ENCODE measurements around the gene LECT2. TPM values are rescaled to one million over a fixed set of nuclear protein-coding genes. Genes with fewer than 3 reads are reported as not detected.

The LECT2 gene
- total RNA-seq, 2 experiments from 2014 or later: not detected

DNA sequence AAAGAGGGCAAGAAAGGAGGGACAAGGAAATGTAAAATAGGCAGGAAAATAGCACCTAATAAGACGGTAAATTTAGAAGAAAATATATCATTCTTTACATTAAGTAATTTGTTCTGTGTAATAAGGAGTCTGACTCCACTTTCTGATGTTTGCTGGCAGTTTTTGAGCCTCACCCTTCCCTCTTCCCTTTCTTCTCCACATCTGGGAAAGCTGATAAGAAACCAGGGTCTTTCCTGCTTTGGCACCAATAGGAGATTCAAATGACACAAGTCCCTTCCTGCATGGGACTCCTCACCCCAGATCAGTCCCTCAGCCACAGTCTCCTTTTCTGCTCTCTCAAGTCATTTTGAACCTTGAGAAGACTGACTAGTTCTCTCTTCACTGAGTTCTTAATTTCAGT is 31.2 kb upstream of the LECT2 start:
- H3K9me3 ChIP-seq (ENCODE audit: low read length): no peaks in the 10 kb centered on the region
- H4K20me1 ChIP-seq (ENCODE audit: insufficient read depth, low read length): no peaks in the 10 kb centered on the region
- BruUV-seq (replicated peaks): no TSS peak
- intact Hi-C loops (cut with micrococcal nuclease; ENCODE audit: unreplicated experiment): no loop called here
- no peak overlapping the region for H2AFZ ChIP-seq (ENCODE audit: low read length)
- ChIA-PET CTCF (ENCODE audit: unreplicated experiment) (no interaction called here), POLR2A (interaction anchor here (0.6 kb wide), 1 partner anchor 238 kb away, joined by 3 read pairs; no protein-coding TSS in a partner anchor)
- no peaks in the 10 kb centered on the region for H3K79me2 ChIP-seq (ENCODE audit: insufficient read depth, low read depth, low read length)
- no peak overlapping the region for H3K27ac ChIP-seq (ENCODE audit: low read depth, low read length, poor library complexity, severe bottlenecking)
- DNase-seq (ENCODE audit: low spot score): no peak
- no peak overlapping the region for H3K4me2 ChIP-seq (ENCODE audit: low read length)
- H3K36me3 ChIP-seq (ENCODE audit: insufficient read depth, low read length): no peaks in the 10 kb centered on the region
- H3K4me1 ChIP-seq (ENCODE audit: insufficient read depth, low read length, poor library complexity, severe bottlenecking): no peaks in the 10 kb centered on the region
- no peaks in the 10 kb centered on the region for H3K9me2 ChIP-seq (ENCODE audit: insufficient read depth, low read length)
- no peak for TF ChIP-seq EZH2phosphoT487 (IDR thresholded peaks at IDR 0.05; ENCODE audit: borderline replicate concordance, low read depth, low read length)
- TF ChIP-seq, protein P1, sequence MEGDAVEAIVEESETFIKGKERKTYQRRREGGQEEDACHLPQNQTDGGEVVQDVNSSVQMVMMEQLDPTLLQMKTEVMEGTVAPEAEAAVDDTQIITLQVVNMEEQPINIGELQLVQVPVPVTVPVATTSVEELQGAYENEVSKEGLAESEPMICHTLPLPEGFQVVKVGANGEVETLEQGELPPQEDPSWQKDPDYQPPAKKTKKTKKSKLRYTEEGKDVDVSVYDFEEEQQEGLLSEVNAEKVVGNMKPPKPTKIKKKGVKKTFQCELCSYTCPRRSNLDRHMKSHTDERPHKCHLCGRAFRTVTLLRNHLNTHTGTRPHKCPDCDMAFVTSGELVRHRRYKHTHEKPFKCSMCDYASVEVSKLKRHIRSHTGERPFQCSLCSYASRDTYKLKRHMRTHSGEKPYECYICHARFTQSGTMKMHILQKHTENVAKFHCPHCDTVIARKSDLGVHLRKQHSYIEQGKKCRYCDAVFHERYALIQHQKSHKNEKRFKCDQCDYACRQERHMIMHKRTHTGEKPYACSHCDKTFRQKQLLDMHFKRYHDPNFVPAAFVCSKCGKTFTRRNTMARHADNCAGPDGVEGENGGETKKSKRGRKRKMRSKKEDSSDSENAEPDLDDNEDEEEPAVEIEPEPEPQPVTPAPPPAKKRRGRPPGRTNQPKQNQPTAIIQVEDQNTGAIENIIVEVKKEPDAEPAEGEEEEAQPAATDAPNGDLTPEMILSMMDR (conservative IDR thresholded peaks at IDR 0.05; ENCODE audit: low read length): no peak
- no peak overlapping the region for H3K4me3 ChIP-seq (ENCODE audit: low read depth, low read length, poor library complexity, severe bottlenecking)

DNA sequence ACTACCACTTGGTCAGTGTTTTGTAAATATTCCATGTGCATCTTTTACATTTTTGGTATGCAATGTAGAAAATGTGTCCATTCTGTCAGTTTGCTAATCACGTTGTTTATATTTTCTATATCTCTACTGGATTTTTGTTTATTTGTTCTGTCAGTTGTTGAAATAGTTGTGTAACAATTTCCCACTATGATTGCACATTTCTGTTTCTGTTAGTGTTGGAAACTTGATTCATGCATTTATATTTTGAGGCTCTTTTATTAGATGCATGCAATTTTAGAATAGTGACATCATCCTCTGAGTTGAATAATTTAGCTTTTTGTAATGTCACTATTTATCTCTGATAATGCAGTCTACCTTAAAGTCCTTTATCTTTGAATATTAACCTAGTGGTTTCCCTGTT is 25.8 kb upstream of the LECT2 start:
- ChIA-PET POLR2A (interaction anchor here (1.1 kb wide), 1 partner anchor 184 kb away, joined by 3 read pairs; no protein-coding TSS in a partner anchor), CTCF (ENCODE audit: unreplicated experiment) (no interaction called here)
- Histone ChIP-seq H3K4me1 (ENCODE audit: insufficient read depth, low read length, poor library complexity, severe bottlenecking) (no peaks in the 10 kb centered on the region), H3K9me3 (ENCODE audit: low read length) (no peaks in the 10 kb centered on the region), H3K79me2 (ENCODE audit: insufficient read depth, low read depth, low read length) (no peaks in the 10 kb centered on the region), H2AFZ (ENCODE audit: low read length) (no peak overlapping the region), H3K9me2 (ENCODE audit: insufficient read depth, low read length) (no peaks in the 10 kb centered on the region), H3K4me3 (ENCODE audit: low read depth, low read length, poor library complexity, severe bottlenecking) (no peak overlapping the region), H3K36me3 (ENCODE audit: insufficient read depth, low read length) (no peaks in the 10 kb centered on the region), H4K20me1 (ENCODE audit: insufficient read depth, low read length) (no peaks in the 10 kb centered on the region), H3K27ac (ENCODE audit: low read depth, low read length, poor library complexity, severe bottlenecking) (no peak overlapping the region), H3K4me2 (ENCODE audit: low read length) (no peak overlapping the region)
- TF ChIP-seq, protein P1 (conservative IDR thresholded peaks at IDR 0.05; ENCODE audit: low read length): no peak
- TF ChIP-seq EZH2phosphoT487 (IDR thresholded peaks at IDR 0.05; ENCODE audit: borderline replicate concordance, low read depth, low read length): no peak
- BruUV-seq (replicated peaks): no TSS peak
- intact Hi-C loops (cut with micrococcal nuclease; ENCODE audit: unreplicated experiment): no loop called here
- no peak for DNase-seq (ENCODE audit: low spot score)

DNA sequence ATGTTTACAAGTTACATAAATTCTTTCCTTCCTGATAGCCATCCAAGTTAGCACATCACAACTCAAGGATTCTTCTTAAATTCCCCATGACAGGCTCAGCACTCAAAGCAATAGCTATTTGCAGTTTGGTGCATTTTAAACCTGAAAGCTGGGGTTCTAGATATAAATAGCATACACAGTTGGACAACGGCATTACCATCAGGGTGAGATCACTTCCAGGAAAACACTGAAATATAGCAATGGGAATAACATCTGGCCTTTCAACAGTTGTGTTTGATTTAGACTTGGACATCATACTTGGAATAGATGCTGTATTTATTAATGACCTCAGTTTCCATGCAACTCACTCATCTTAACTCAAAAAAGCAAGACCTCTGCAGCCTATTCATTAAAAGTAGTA is 24.7 kb upstream of the LECT2 start:
- Histone ChIP-seq H3K27ac (ENCODE audit: low read depth, low read length, poor library complexity, severe bottlenecking) (no peak overlapping the region), H3K9me3 (ENCODE audit: low read length) (no peaks in the 10 kb centered on the region), H4K20me1 (ENCODE audit: insufficient read depth, low read length) (no peaks in the 10 kb centered on the region), H3K4me3 (ENCODE audit: low read depth, low read length, poor library complexity, severe bottlenecking) (no peak overlapping the region), H2AFZ (ENCODE audit: low read length) (no peak overlapping the region), H3K79me2 (ENCODE audit: insufficient read depth, low read depth, low read length) (no peaks in the 10 kb centered on the region), H3K9me2 (ENCODE audit: insufficient read depth, low read length) (no peaks in the 10 kb centered on the region), H3K4me1 (ENCODE audit: insufficient read depth, low read length, poor library complexity, severe bottlenecking) (no peaks in the 10 kb centered on the region), H3K4me2 (ENCODE audit: low read length) (no peak overlapping the region), H3K36me3 (ENCODE audit: insufficient read depth, low read length) (no peaks in the 10 kb centered on the region)
- CTCF ChIA-PET (ENCODE audit: unreplicated experiment): no interaction called here
- BruUV-seq (replicated peaks): no TSS peak
- no peak for TF ChIP-seq EZH2phosphoT487 (IDR thresholded peaks at IDR 0.05; ENCODE audit: borderline replicate concordance, low read depth, low read length)
- TF ChIP-seq, protein P1 (conservative IDR thresholded peaks at IDR 0.05; ENCODE audit: low read length): no peak
- DNase-seq (ENCODE audit: low spot score): no peak
- POLR2A ChIA-PET: interaction anchor here (1.1 kb wide), 1 partner anchor 185 kb away, joined by 3 read pairs; no protein-coding TSS in a partner anchor
- intact Hi-C loops (cut with micrococcal nuclease; ENCODE audit: unreplicated experiment): no loop called here
